Stomach (tissue), 9 donors: ENCODE data around the gene INTS7. TPM values are rescaled to one million over a fixed set of nuclear protein-coding genes. Genes with fewer than 3 reads are reported as not detected.

Experiments
- DNase-seq, 2 donors: peaks; one replicate each; pipeline versions ENCODE4 v3.0.0 to v3.0.0-alpha.2; 2013 to 2019
- H3K27ac ChIP-seq, 5 donors: fragments of 200-600 bp in 4 of 5; sonication (generic) in 4 of 5; one replicate each; pipeline ENCODE4 v1.5.1; 2013 to 2019; ENCODE audit warnings: mild to moderate bottlenecking in 1 of 5, moderate library complexity in 1 of 5
- H3K27me3 ChIP-seq, 3 donors: fragments of 200-600 bp; sonication (generic); one replicate each; pipeline ENCODE4 v1.5.1; 2017 to 2019; ENCODE audit warnings: mixed run types in 1 of 3
- H3K36me3 ChIP-seq, 4 donors: fragments of 200-600 bp; sonication (generic); 1 replicate in 3 of 4; 2 replicates in 1 of 4; pipeline ENCODE4 v1.5.1; 2016 to 2019
- H3K4me1 ChIP-seq, 4 donors: fragments of 200-600 bp; sonication (generic); one replicate each; pipeline ENCODE4 v1.5.1; 2016 to 2019
- H3K4me3 ChIP-seq, 4 donors: fragments of 200-600 bp; sonication (generic) in 3 of 4; one replicate each; pipeline ENCODE4 v1.5.1; 2016 to 2019; ENCODE audit warnings: mild to moderate bottlenecking in 1 of 4
- H3K9me3 ChIP-seq, 4 donors: fragments of 200-600 bp; sonication (generic); one replicate each; pipeline ENCODE4 v1.5.1; 2016 to 2019
- CTCF ChIP-seq, 7 experiments: fragments of 450-650 bp in 4 of 7; fragments of 200-600 bp in 3 of 7; sonication (generic) in 3 of 7; IDR thresholded peaks; one replicate each; pipeline ENCODE4 v1.5.1; 2016 to 2019; ENCODE audit warnings: antibody characterized with exemption in 7 of 7, control low read depth in 2 of 7, mild to moderate bottlenecking in 1 of 7
- EP300 ChIP-seq: sonication (generic); formaldehyde crosslinking; IDR thresholded peaks from one replicate; pipeline ENCODE4 v1.6.1; 2017; ENCODE audit warnings: antibody characterized with exemption
- POLR2A ChIP-seq, 4 donors: fragments of 450-650 bp; IDR thresholded peaks; one replicate each; pipeline ENCODE4 v1.6.1; 2016; ENCODE audit warnings: antibody characterized with exemption in 4 of 4, control low read depth in 2 of 4, mild to moderate bottlenecking in 1 of 4, moderate library complexity in 1 of 4
- POLR2AphosphoS5 ChIP-seq, 3 donors: sonication (generic); formaldehyde crosslinking; IDR thresholded peaks; one replicate each; pipeline ENCODE4 v1.6.1; 2016; ENCODE audit warnings: antibody characterized with exemption in 3 of 3
- WGBS, 5 donors: extraction: QIAGEN DNeasy Blood & Tissue Kit in 3 of 5; methylation state at CpG; one replicate each; pipeline versions ENCODE4 v1.1.5 to v1.1.7; 2013 to 2018; 5-methylcytosine and 5-hydroxymethylcytosine counted together
- intact Hi-C: fragments of 100-400 bp; cut with DNase I; formaldehyde crosslinking; loops from one replicate; pipeline ENCODE4 v1.15.1; 2023; ENCODE audit warnings: low total_unique reads
- polyA plus RNA-seq, 3 donors: library from polyadenylated mRNA; stranded (reverse); fragments of 200-250 nt; gene quantifications; one replicate each; pipeline ENCODE4 v1.2.3, GENCODE V29; 2013
- total RNA-seq, 5 donors: library from RNA; depleted of rRNA; stranded (reverse); fragments of >200 nt; gene quantifications; one replicate each; pipeline versions ENCODE4 v1.1.0 to v1.2.3, GENCODE V29; 2014 to 2016
- donor health status: healthy with polysubstance abuse.
- donor health status: Bipolar disorder and iron deficiency.
- donor health status: healthy.

INTS7 gene
- total and polyA plus RNA-seq, 8 donors: 1.2 to 156 (median 9.5) TPM

- no peak overlapping the region for H3K4me3 ChIP-seq
- peak overlapping the region in 1 of 5 donors; percentile 57 for H3K27ac ChIP-seq
- H3K9me3 ChIP-seq: no peaks in the 10 kb centered on the region
- H3K4me1 ChIP-seq: peaks cover 0 to 15% (median 6%) of the 10 kb centered on the region in 4 donors
- 93 to 97% (median 94%) methylated on average over 5 of the region's 5 CpGs for WGBS, 5 donors
- peaks cover 3 to 16% (median 9%) of the 10 kb centered on the region in 4 donors for H3K36me3 ChIP-seq
- no peaks in the 10 kb centered on the region for H3K27me3 ChIP-seq
- no peak for DNase-seq
- TF ChIP-seq POLR2AphosphoS5 (IDR thresholded peaks at IDR 0.05) (no peak), CTCF (IDR thresholded peaks at IDR 0.05) (no peak), EP300 (no peak), POLR2A (IDR thresholded peaks at IDR 0.05) (no peak)
- intact Hi-C loops: no loop called here
These were observed 87.0 kb downstream of the INTS7 start for GRCh38 chr1:211948377-211948776.

- H3K27me3 ChIP-seq: no peaks in the 10 kb centered on the region
- WGBS, 5 donors: 32 to 62% (median 43%) methylated on average over 11 of the region's 11 CpGs
These were observed 87.7 kb downstream of the INTS7 start for GRCh38 chr1:211947396-211948295.

GRCh38 chr1:211944733-211945500 is 90.4 kb downstream of the INTS7 start:
- Histone ChIP-seq H3K4me1 (peaks cover 0 to 15% (median 6%) of the 10 kb centered on the region in 4 donors), H3K9me3 (no peaks in the 10 kb centered on the region), H3K27me3 (no peaks in the 10 kb centered on the region), H3K4me3 (no peak overlapping the region), H3K36me3 (peaks cover 0 to 9% (median 5%) of the 10 kb centered on the region in 4 donors), H3K27ac (no peak overlapping the region)
- TF ChIP-seq POLR2AphosphoS5 (IDR thresholded peaks at IDR 0.05): no peak
- TF ChIP-seq EP300: no peak
- TF ChIP-seq CTCF (IDR thresholded peaks at IDR 0.05): peak in 4 of 7 experiments; percentile 31 to 56 (median 46)
- TF ChIP-seq POLR2A (IDR thresholded peaks at IDR 0.05): no peak
- intact Hi-C loops: no loop called here
- WGBS, 5 donors: 43 to 63% (median 50%) methylated on average over 10 of the region's 10 CpGs
- DNase-seq: peak; percentile 60 to 70

More at GRCh38 chr1:211947396-211948295, 87.7 kb downstream of the INTS7 start:
- DNase-seq: peak in 1 of 2 donors; percentile 53
- no peak for TF ChIP-seq POLR2A (IDR thresholded peaks at IDR 0.05)
- TF ChIP-seq POLR2AphosphoS5 (IDR thresholded peaks at IDR 0.05): no peak
- TF ChIP-seq CTCF (IDR thresholded peaks at IDR 0.05): no peak
- no peak for TF ChIP-seq EP300
- H3K9me3 ChIP-seq: no peaks in the 10 kb centered on the region
- peaks cover 0 to 15% (median 6%) of the 10 kb centered on the region in 4 donors for H3K4me1 ChIP-seq
- H3K36me3 ChIP-seq: peaks cover 3 to 16% (median 9%) of the 10 kb centered on the region in 4 donors
- H3K27ac ChIP-seq: peak overlapping the region in 2 of 5 donors; percentile 57 to 76
- intact Hi-C loops: no loop called here
- H3K4me3 ChIP-seq: no peak overlapping the region

- no peak overlapping the region for H3K4me3 ChIP-seq
- H3K9me3 ChIP-seq: no peaks in the 10 kb centered on the region
- no peak for DNase-seq
- 83 to 98% (median 92%) methylated on average over 3 of the region's 3 CpGs for WGBS, 5 donors
- no peak overlapping the region for H3K27ac ChIP-seq
- peaks cover 0 to 24% (median 12%) of the 10 kb centered on the region in 4 donors for H3K4me1 ChIP-seq
- TF ChIP-seq POLR2AphosphoS5 (IDR thresholded peaks at IDR 0.05): no peak
- no peaks in the 10 kb centered on the region for H3K27me3 ChIP-seq
- intact Hi-C loops: no loop called here
- H3K36me3 ChIP-seq: peaks cover 0 to 9% (median 5%) of the 10 kb centered on the region in 4 donors
These were observed 92.8 kb downstream of the INTS7 start for GRCh38 chr1:211942583-211942982.
